ENCODE measurements around the gene EMID1.

GRCh38 chr22:29175312-29175835 is 30.3 kb upstream of the EMID1 start:
- TF ChIP-seq, protein P1, sequence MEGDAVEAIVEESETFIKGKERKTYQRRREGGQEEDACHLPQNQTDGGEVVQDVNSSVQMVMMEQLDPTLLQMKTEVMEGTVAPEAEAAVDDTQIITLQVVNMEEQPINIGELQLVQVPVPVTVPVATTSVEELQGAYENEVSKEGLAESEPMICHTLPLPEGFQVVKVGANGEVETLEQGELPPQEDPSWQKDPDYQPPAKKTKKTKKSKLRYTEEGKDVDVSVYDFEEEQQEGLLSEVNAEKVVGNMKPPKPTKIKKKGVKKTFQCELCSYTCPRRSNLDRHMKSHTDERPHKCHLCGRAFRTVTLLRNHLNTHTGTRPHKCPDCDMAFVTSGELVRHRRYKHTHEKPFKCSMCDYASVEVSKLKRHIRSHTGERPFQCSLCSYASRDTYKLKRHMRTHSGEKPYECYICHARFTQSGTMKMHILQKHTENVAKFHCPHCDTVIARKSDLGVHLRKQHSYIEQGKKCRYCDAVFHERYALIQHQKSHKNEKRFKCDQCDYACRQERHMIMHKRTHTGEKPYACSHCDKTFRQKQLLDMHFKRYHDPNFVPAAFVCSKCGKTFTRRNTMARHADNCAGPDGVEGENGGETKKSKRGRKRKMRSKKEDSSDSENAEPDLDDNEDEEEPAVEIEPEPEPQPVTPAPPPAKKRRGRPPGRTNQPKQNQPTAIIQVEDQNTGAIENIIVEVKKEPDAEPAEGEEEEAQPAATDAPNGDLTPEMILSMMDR (conservative IDR thresholded peaks at IDR 0.05; ENCODE audit: low read length): no peak
- no peak for TF ChIP-seq EZH2phosphoT487 (IDR thresholded peaks at IDR 0.05; ENCODE audit: borderline replicate concordance, low read depth, low read length)
